HL-60 (cell line): ENCODE measurements around the gene COMMD7.
A peak's percentile ranks its signal among the peaks of the same experiment; 100 is the strongest.

ENCODE experiments used
- DNase-seq, 2 experiments: peaks; one replicate each; pipeline ENCODE4 v3.0.0-alpha.2; 2010 to 2020; ENCODE audit warnings: low read depth in 1 of 2, low spot score in 1 of 2
- H3K27ac ChIP-seq: fragments of 250-450 bp; sonication (Bioruptor Pico); replicated peaks from 2 replicates; pipeline ENCODE4 v1.5.1; 2020; ENCODE audit warnings: mild to moderate bottlenecking, moderate library complexity
- H3K27me3 ChIP-seq: fragments of 250-450 bp; sonication (Bioruptor Pico); 2 replicates; pipeline ENCODE4 v1.5.1; 2021; ENCODE audit warnings: mild to moderate bottlenecking, moderate library complexity; ENCODE audit not compliant: insufficient read depth, poor library complexity, severe bottlenecking
- H3K4me3 ChIP-seq: replicated peaks from 2 replicates; pipeline ENCODE4 v1.5.1; 2011; ENCODE audit warnings: mild to moderate bottlenecking, control low read depth, low read length; ENCODE audit not compliant: insufficient read depth
- CTCF ChIP-seq: IDR thresholded peaks from one replicate; pipeline ENCODE4 v1.5.1; 2011; ENCODE audit warnings: low read length, control low read depth, inconsistent platforms; ENCODE audit not compliant: insufficient read depth
- GABPA ChIP-seq: IDR thresholded peaks from 2 replicates; pipeline ENCODE4 v1.6.1; 2012; ENCODE audit warnings: low read depth
- POLR2AphosphoS5 ChIP-seq: IDR thresholded peaks from 2 replicates; pipeline ENCODE4 v1.6.1; 2012; ENCODE audit warnings: low read depth
- REST ChIP-seq: IDR thresholded peaks from 2 replicates; pipeline ENCODE4 v1.6.1; 2012; ENCODE audit warnings: low read depth; ENCODE audit not compliant: insufficient replicate concordance
- SPI1 ChIP-seq: IDR thresholded peaks from 2 replicates; pipeline ENCODE4 v1.6.1; 2012; ENCODE audit warnings: low read depth, mild to moderate bottlenecking, borderline replicate concordance
- long read RNA-seq: library from polyadenylated mRNA; unstranded; transcript quantifications from one replicate; pipeline ENCODE4 v2.0.0, GENCODE V29; 2020

COMMD7 gene
- long read RNA-seq, transcript COMMD7-202 (9 exons, 1,343 nt) = minor isoform, 16 of 188 reads
- long read RNA-seq, transcript COMMD7-201 (9 exons, 1,900 nt) = major isoform, 165 of 188 reads
- long read RNA-seq, partial matches to known transcripts = 0 of 188 reads
- long read RNA-seq, other reads (novel, unspliced or antisense) = 7 of 188 reads

GRCh38 chr20:32743237-32744112 lies at the start of gene COMMD7:
Gene COMMD7 (minus strand): TSS chr20:32743467. CDS start chr20:32743391, 76 bp downstream.
- TF ChIP-seq POLR2AphosphoS5 (peak; percentile 76), GABPA (no peak), CTCF (no peak), REST (no peak), SPI1 (no peak)
- peak in 1 of 2 experiments; percentile 61 for DNase-seq
- H3K27ac ChIP-seq = peak within 1 kb of the TSS; percentile 65
- H3K27me3 ChIP-seq = no peaks in the 10 kb centered on the region
- H3K4me3 ChIP-seq = peak within 1 kb of the TSS; percentile 95

- H3K27ac ChIP-seq = no peak overlapping the region
- DNase-seq = no peak
- H3K4me3 ChIP-seq = no peak overlapping the region
- no peaks in the 10 kb centered on the region for H3K27me3 ChIP-seq
- TF ChIP-seq SPI1 (no peak), GABPA (no peak), POLR2AphosphoS5 (no peak), CTCF (no peak), REST (no peak)
These were observed 49.6 kb upstream of the COMMD7 start for GRCh38 chr20:32792731-32793458.

- TF ChIP-seq POLR2AphosphoS5 (0 out of 2 replicates have a peak, but pooled peaks have one; percentile 18), SPI1 (peak; percentile 1; the same call in 1 of the 2 replicates), GABPA (no peak)
- Histone ChIP-seq H3K4me3 (no peak overlapping the region), H3K27ac (no peak overlapping the region), H3K27me3 (no peaks in the 10 kb centered on the region)
- peak; percentile 12 to 69 for DNase-seq
These were observed 49.0 kb upstream of the COMMD7 start for GRCh38 chr20:32792316-32792715.

- no peak overlapping the region for H3K27ac ChIP-seq
- H3K4me3 ChIP-seq = no peak overlapping the region
- TF ChIP-seq SPI1 (no peak), POLR2AphosphoS5 (no peak), CTCF (no peak), REST (no peak), GABPA (no peak)
- no peaks in the 10 kb centered on the region for H3K27me3 ChIP-seq
- no peak for DNase-seq
These were observed 47.4 kb upstream of the COMMD7 start for GRCh38 chr20:32790751-32791057.
